ENCODE data around the gene PRKAR1A.

DNA sequence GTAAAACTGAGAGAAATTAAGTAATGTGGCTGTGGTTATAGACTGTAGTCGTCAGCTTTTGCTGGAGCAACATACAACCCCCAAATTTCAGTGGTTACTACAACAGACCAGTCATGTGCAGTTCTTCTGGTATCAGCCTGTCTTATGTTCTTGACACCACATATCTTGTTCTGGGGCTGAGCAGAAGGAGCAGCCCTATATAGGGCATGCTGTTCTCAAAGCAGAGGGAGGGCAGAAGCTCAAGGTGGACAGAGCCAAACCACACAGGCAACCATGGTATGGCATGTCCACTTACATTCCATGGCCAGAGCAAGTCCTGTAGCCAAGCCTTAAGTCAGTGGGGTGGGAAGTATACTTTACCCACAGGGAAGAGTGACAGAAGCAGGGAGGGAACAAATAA, 7.7 kb downstream of the PRKAR1A start:
- TF ChIP-seq, protein P1, sequence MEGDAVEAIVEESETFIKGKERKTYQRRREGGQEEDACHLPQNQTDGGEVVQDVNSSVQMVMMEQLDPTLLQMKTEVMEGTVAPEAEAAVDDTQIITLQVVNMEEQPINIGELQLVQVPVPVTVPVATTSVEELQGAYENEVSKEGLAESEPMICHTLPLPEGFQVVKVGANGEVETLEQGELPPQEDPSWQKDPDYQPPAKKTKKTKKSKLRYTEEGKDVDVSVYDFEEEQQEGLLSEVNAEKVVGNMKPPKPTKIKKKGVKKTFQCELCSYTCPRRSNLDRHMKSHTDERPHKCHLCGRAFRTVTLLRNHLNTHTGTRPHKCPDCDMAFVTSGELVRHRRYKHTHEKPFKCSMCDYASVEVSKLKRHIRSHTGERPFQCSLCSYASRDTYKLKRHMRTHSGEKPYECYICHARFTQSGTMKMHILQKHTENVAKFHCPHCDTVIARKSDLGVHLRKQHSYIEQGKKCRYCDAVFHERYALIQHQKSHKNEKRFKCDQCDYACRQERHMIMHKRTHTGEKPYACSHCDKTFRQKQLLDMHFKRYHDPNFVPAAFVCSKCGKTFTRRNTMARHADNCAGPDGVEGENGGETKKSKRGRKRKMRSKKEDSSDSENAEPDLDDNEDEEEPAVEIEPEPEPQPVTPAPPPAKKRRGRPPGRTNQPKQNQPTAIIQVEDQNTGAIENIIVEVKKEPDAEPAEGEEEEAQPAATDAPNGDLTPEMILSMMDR (IDR thresholded peaks at IDR 0.05), result no peak
- no peak for TF ChIP-seq POLR2A (IDR thresholded peaks at IDR 0.05)
